IMR-90 (cell line): Measurements from ENCODE around the gene AIRE. TPM values are rescaled to one million over a fixed set of nuclear protein-coding genes. Genes with fewer than 3 reads are reported as not detected.

Source experiments
- ATAC-seq: fragments of 200-7000 bp; cut with Tn5 transposase; 2 replicates; pipeline ENCODE4 v1.9.1; 2020; ENCODE audit warnings: low read depth, mild to moderate bottlenecking, moderate library complexity
- BruUV-seq: library from RNA; stranded (reverse); fragments of 400-500 nt; replicated peaks from 2 replicates; lab custom pipeline; 2021; lab: Mats Ljungman, UMichigan
- CTCF ChIA-PET: fragments of 300-600 bp; formaldehyde crosslinking; extraction: SDS; loops from one replicate; lab custom pipeline; 2021; ENCODE audit warnings: antibody characterized with exemption; lab: Yijun Ruan, JAX
- POLR2A ChIA-PET: fragments of 300-600 bp; sonication (Branson Sonifier 250); formaldehyde crosslinking; loops from one replicate; lab custom pipeline; 2022; ENCODE audit warnings: antibody characterized with exemption; ENCODE audit not compliant: unreplicated experiment; lab: Charles Lee
- DNase-seq: peaks from one replicate; pipeline ENCODE4 v3.0.0; 2013
- H2AFZ ChIP-seq: replicated peaks from 2 replicates; pipeline ENCODE3; 2013; ENCODE audit warnings: low read length, mild to moderate bottlenecking; ENCODE audit not compliant: poor library complexity
- H2AK5ac ChIP-seq: 2 replicates; pipeline ENCODE4 v1.6.1; 2013; ENCODE audit warnings: low read depth, low read length, inconsistent platforms
- H2AK9ac ChIP-seq: replicated peaks from 2 replicates; pipeline ENCODE3; 2013; ENCODE audit warnings: mild to moderate bottlenecking, low read depth, low read length, moderate library complexity; ENCODE audit not compliant: poor library complexity
- H2BK120ac ChIP-seq: 2 replicates; pipeline ENCODE4 v1.6.1; 2013; ENCODE audit warnings: low read depth, low read length, inconsistent platforms
- H2BK15ac ChIP-seq: 3 replicates; pipeline ENCODE4 v1.6.1; 2013; ENCODE audit warnings: low read depth, low read length, inconsistent platforms
- H2BK20ac ChIP-seq: 2 replicates; pipeline ENCODE4 v1.6.1; 2013; ENCODE audit warnings: low read depth, mild to moderate bottlenecking, inconsistent platforms, low read length, moderate library complexity
- H2BK5ac ChIP-seq: 2 replicates; pipeline ENCODE4 v1.6.1; 2013; ENCODE audit warnings: mild to moderate bottlenecking, low read depth, low read length, inconsistent platforms; ENCODE audit not compliant: poor library complexity, severe bottlenecking
- H3K14ac ChIP-seq: replicated peaks from 2 replicates; pipeline ENCODE4 v1.6.1; 2013; ENCODE audit warnings: low read depth, low read length, inconsistent platforms
- H3K18ac ChIP-seq: 2 replicates; pipeline ENCODE4 v1.6.1; 2013; ENCODE audit warnings: low read depth, low read length, control low read depth
- H3K23ac ChIP-seq: 2 replicates; pipeline ENCODE4 v1.6.1; 2013; ENCODE audit warnings: low read depth, low read length, inconsistent platforms
- H3K27ac ChIP-seq: 2 replicates; pipeline ENCODE4 v1.5.1; 2013; ENCODE audit warnings: mild to moderate bottlenecking, control low read depth, low read length; ENCODE audit not compliant: insufficient read depth
- H3K27me3 ChIP-seq: 2 replicates; pipeline ENCODE4 v1.6.1; 2013; ENCODE audit warnings: low read length; ENCODE audit not compliant: control insufficient read depth, insufficient read depth
- H3K36me3 ChIP-seq: 2 replicates; pipeline ENCODE4 v1.6.1; 2013; ENCODE audit warnings: low read length, mixed read lengths; ENCODE audit not compliant: control insufficient read depth, insufficient read depth
- H3K4ac ChIP-seq: 2 replicates; pipeline ENCODE4 v1.6.1; 2013; ENCODE audit warnings: low read depth, low read length, inconsistent platforms
- H3K4me1 ChIP-seq: 2 replicates; pipeline ENCODE4 v1.6.1; 2013; ENCODE audit warnings: low read length, mixed read lengths; ENCODE audit not compliant: control insufficient read depth, insufficient read depth
- H3K4me2 ChIP-seq: 2 replicates; pipeline ENCODE4 v1.6.1; 2013; ENCODE audit warnings: low read depth, mild to moderate bottlenecking, control low read depth, low read length, moderate library complexity
- H3K4me3 ChIP-seq: 2 replicates; pipeline ENCODE4 v1.5.1; 2013; ENCODE audit warnings: low read depth, mild to moderate bottlenecking, control low read depth, low read length, moderate library complexity; ENCODE audit not compliant: insufficient read depth
- H3K56ac ChIP-seq: 2 replicates; pipeline ENCODE4 v1.6.1; 2013; ENCODE audit warnings: low read length, inconsistent platforms; ENCODE audit not compliant: insufficient read depth; ENCODE audit errors: extremely low read depth
- H3K79me1 ChIP-seq, 2 experiments: 2 replicates each; pipeline ENCODE4 v1.6.1; 2013; ENCODE audit warnings: low read length in 2 of 2, inconsistent platforms in 1 of 2, low read depth in 1 of 2
- H3K9ac ChIP-seq: 2 replicates; pipeline ENCODE4 v1.6.1; 2013; ENCODE audit warnings: low read depth, low read length, control low read depth
- H3K9me1 ChIP-seq: 2 replicates; pipeline ENCODE4 v1.6.1; 2013; ENCODE audit warnings: low read length, inconsistent platforms; ENCODE audit not compliant: insufficient read depth
- H3K9me3 ChIP-seq: 2 replicates; pipeline ENCODE4 v1.6.1; 2013; ENCODE audit warnings: low read length; ENCODE audit not compliant: control insufficient read depth, insufficient read depth
- H4K20me1 ChIP-seq: 2 replicates; pipeline ENCODE4 v1.6.1; 2013; ENCODE audit warnings: low read length, inconsistent platforms; ENCODE audit not compliant: insufficient read depth
- H4K5ac ChIP-seq: 2 replicates; pipeline ENCODE4 v1.6.1; 2013; ENCODE audit warnings: mild to moderate bottlenecking, low read depth, low read length, control low read depth
- H4K8ac ChIP-seq, 2 experiments: 2 replicates each; pipeline ENCODE4 v1.6.1; 2013; ENCODE audit warnings: low read depth in 2 of 2, low read length in 2 of 2, control low read depth in 1 of 2, inconsistent platforms in 1 of 2
- H4K91ac ChIP-seq: 2 replicates; pipeline ENCODE4 v1.6.1; 2013; ENCODE audit warnings: low read depth, low read length, inconsistent platforms; ENCODE audit not compliant: insufficient read depth
- BHLHE40 ChIP-seq: fragments of 150-350 bp; IDR thresholded peaks from 2 replicates; pipeline ENCODE4 v1.6.1; 2016; ENCODE audit warnings: mild to moderate bottlenecking, low read depth, low read length
- CEBPB ChIP-seq: IDR thresholded peaks from 2 replicates; pipeline ENCODE4 v1.6.1; 2012; ENCODE audit warnings: low read depth, low read length, improper control_type of control experiment
- CHD1 ChIP-seq: IDR thresholded peaks from 2 replicates; pipeline ENCODE4 v1.6.1; 2012; ENCODE audit warnings: low read depth, low read length, improper control_type of control experiment
- CTCF ChIP-seq: conservative IDR thresholded peaks from 2 replicates; pipeline ENCODE4 v1.5.1; 2012; ENCODE audit warnings: mild to moderate bottlenecking, low read depth, low read length, improper control_type of control experiment
- ELK1 ChIP-seq: fragments of 150-350 bp; IDR thresholded peaks from 2 replicates; pipeline ENCODE4 v1.6.1; 2016; ENCODE audit warnings: low read depth, mild to moderate bottlenecking, low read length, moderate library complexity, borderline replicate concordance
- FOS ChIP-seq: fragments of 150-350 bp; IDR thresholded peaks from 2 replicates; pipeline ENCODE4 v1.6.1; 2016; ENCODE audit warnings: low read depth, low read length
- MAFK ChIP-seq: IDR thresholded peaks from 2 replicates; pipeline ENCODE4 v1.6.1; 2012; ENCODE audit warnings: low read depth, low read length, improper control_type of control experiment
- MAZ ChIP-seq: IDR thresholded peaks from 2 replicates; pipeline ENCODE4 v1.6.1; 2012; ENCODE audit warnings: low read depth, mild to moderate bottlenecking, low read length, improper control_type of control experiment, moderate library complexity, borderline replicate concordance
- MXI1 ChIP-seq: IDR thresholded peaks from 2 replicates; pipeline ENCODE4 v1.6.1; 2012; ENCODE audit warnings: low read depth, mild to moderate bottlenecking, low read length, moderate library complexity, borderline replicate concordance
- NFE2L2 ChIP-seq: fragments of 150-350 bp; IDR thresholded peaks from 2 replicates; pipeline ENCODE4 v1.6.1; 2016; ENCODE audit warnings: low read depth, mild to moderate bottlenecking, low read length
- POLR2A ChIP-seq: IDR thresholded peaks from 2 replicates; pipeline ENCODE4 v1.6.1; 2012; ENCODE audit warnings: mild to moderate bottlenecking, low read depth, low read length
- RAD21 ChIP-seq: IDR thresholded peaks from 2 replicates; pipeline ENCODE4 v1.6.1; 2012; ENCODE audit warnings: low read length, improper control_type of control experiment
- RCOR1 ChIP-seq: IDR thresholded peaks from 2 replicates; pipeline ENCODE4 v1.6.1; 2012; ENCODE audit warnings: mild to moderate bottlenecking, low read length, improper control_type of control experiment; ENCODE audit not compliant: insufficient replicate concordance
- RFX5 ChIP-seq: IDR thresholded peaks from 2 replicates; pipeline ENCODE4 v1.8.0; 2012; ENCODE audit warnings: low read depth, mild to moderate bottlenecking, low read length, moderate library complexity
- SMC3 ChIP-seq: fragments of 150-350 bp; IDR thresholded peaks from 2 replicates; pipeline ENCODE4 v1.6.1; 2016; ENCODE audit warnings: low read depth, mild to moderate bottlenecking, antibody characterized with exemption, low read length, moderate library complexity
- USF2 ChIP-seq: fragments of 150-350 bp; IDR thresholded peaks from 2 replicates; pipeline ENCODE4 v1.6.1; 2017; ENCODE audit warnings: mild to moderate bottlenecking, antibody characterized with exemption, low read length, low read depth
- WGBS, 2 experiments: methylation state at CpG; one replicate each; pipeline versions ENCODE4 v1.1.5 to v1.1.7; 2013; ENCODE audit warnings: missing lambda C conversion rate in 2 of 2; ENCODE audit not compliant: insufficient read length in 1 of 2; ENCODE audit errors: extremely low coverage in 2 of 2; 5-methylcytosine and 5-hydroxymethylcytosine counted together
- dilution Hi-C: fragments of 300-500 bp; cut with HindIII; formaldehyde crosslinking; loops from one replicate; pipeline ENCODE4 v1.14.3; 2018; ENCODE audit warnings: low sequenced_read_pairs; ENCODE audit not compliant: unreplicated experiment
- in situ Hi-C: fragments of 300-500 bp; cut with MboI; formaldehyde crosslinking; loops from 3 replicates; pipeline ENCODE4 v1.14.3; 2019; ENCODE audit warnings: low sequenced_read_pairs, inconsistent platforms, mixed read lengths
- intact Hi-C: fragments of 100-400 bp; cut with micrococcal nuclease; formaldehyde crosslinking; loops from 2 replicates; pipeline ENCODE4 v1.10.0; 2022
- polyA plus RNA-seq, 3 experiments: library from polyadenylated mRNA; depleted of rRNA; stranded (reverse); fragments of >200 nt; gene quantifications; 2 replicates each; pipeline ENCODE4 v1.2.3, GENCODE V29; 2012; ENCODE audit warnings: low replicate concordance in 1 of 3
- total RNA-seq: library from RNA; depleted of rRNA; stranded (reverse); fragments of >200 nt; gene quantifications from 2 replicates; pipeline ENCODE4 v1.2.3, GENCODE V29; 2012

The AIRE gene
- total and polyA plus RNA-seq, 2 of the 4 experiments (the other 2 are of a cell fraction) = 0.05 TPM; not detected in 1

GRCh38 chr21:44290327-44291077 is 4.8 kb downstream of the AIRE start:
- in situ Hi-C loops (no loop called here), intact Hi-C loops (no loop called here), dilution Hi-C loops (no loop called here)
- no peak overlapping the region for H4K91ac ChIP-seq
- no peak overlapping the region for H3K23ac ChIP-seq
- no peak overlapping the region for H3K14ac ChIP-seq
- no peak overlapping the region for H3K9ac ChIP-seq
- no peak for DNase-seq
- 82% methylated on average over 6 of the region's 16 CpGs; no CpG with 5 or more reads in 1 of the 2 experiments for whole genome bisulfite sequencing, 2 experiments
- H2AK9ac ChIP-seq = no peak overlapping the region
- no peak overlapping the region for H3K4me3 ChIP-seq
- no peak overlapping the region for H2BK15ac ChIP-seq
- no peak overlapping the region for H2AFZ ChIP-seq
- BruUV-seq = no TSS peak
- ATAC-seq = no peak
- no peak overlapping the region for H3K4ac ChIP-seq
- no peak overlapping the region for H2BK5ac ChIP-seq
- H3K4me2 ChIP-seq = no peak overlapping the region
- H3K4me1 ChIP-seq = peaks cover 2% of the 10 kb centered on the region; the same call in 1 of the 2 replicates
- H3K9me3 ChIP-seq = no peaks in the 10 kb centered on the region
- no peaks in the 10 kb centered on the region for H4K20me1 ChIP-seq
- no peak overlapping the region for H2BK120ac ChIP-seq
- POLR2A ChIA-PET = no interaction called here
- no peak for TF ChIP-seq MXI1
- TF ChIP-seq RFX5 = no peak
- no peak for TF ChIP-seq BHLHE40
- TF ChIP-seq CHD1 = no peak
- TF ChIP-seq POLR2A = no peak
- TF ChIP-seq RAD21 = no peak
- no peak for TF ChIP-seq CTCF
- TF ChIP-seq NFE2L2 = no peak
- no peak for TF ChIP-seq RCOR1
- no peak for TF ChIP-seq SMC3
- TF ChIP-seq USF2 = no peak
- TF ChIP-seq FOS = no peak
- TF ChIP-seq CEBPB = no peak
- TF ChIP-seq MAFK = no peak
- no peak for TF ChIP-seq MAZ
- TF ChIP-seq ELK1 = no peak
- H3K27me3 ChIP-seq = peaks cover 24% of the 10 kb centered on the region; the same call in 1 of the 2 replicates
- no peak overlapping the region for H2BK20ac ChIP-seq
- H3K79me1 ChIP-seq = no peaks in the 10 kb centered on the region
- no peak overlapping the region for H3K56ac ChIP-seq
- no peak overlapping the region for H4K5ac ChIP-seq
- no peaks in the 10 kb centered on the region for H3K36me3 ChIP-seq
- H3K27ac ChIP-seq = no peak overlapping the region
- no peak overlapping the region for H2AK5ac ChIP-seq
- no peak overlapping the region for H3K18ac ChIP-seq
- CTCF ChIA-PET = no interaction called here
- H4K8ac ChIP-seq = no peak overlapping the region
- H3K9me1 ChIP-seq = no peaks in the 10 kb centered on the region
